ENCODE measurements around the gene FAM53B. TPM values are rescaled to one million over a fixed set of nuclear protein-coding genes. Genes with fewer than 3 reads are reported as not detected.
A peak's percentile ranks its signal among the peaks of the same experiment; 100 is the strongest.
"Not testable (repeated sequence)": the region's sequence is repeated elsewhere in the genome, so short reads cannot be mapped to it uniquely, and the experiment has no call there.

FAM53B gene
- polyA plus RNA-seq, 1 donor from 2014 or later, result 48.9 TPM

DNA sequence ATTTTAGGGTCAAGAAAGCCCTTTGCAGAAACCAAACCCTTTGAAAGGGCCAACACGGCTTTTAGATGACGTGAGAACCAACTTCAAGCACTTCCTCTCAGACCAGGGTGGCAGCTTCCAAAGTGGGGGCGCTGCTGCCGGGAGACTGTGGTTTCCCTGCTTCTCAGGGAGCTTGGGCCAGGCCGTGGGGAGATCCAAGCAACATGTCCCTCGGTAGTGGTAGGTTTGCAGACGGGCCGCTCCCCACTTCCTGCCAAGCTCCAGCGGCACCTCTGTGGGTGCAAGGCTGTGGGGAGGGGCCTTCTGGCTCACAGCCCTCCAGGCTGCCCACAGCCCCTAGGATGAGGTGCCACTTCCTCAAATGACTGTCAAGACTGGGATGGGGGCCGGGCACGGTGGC lies 132.4 kb downstream of the FAM53B start:
- Mint-ChIP-seq H3K27ac (peak overlapping the region; percentile 91 to 99 (median 95)), H3K4me1 (peaks cover 20 to 38% (median 26%) of the 10 kb centered on the region in 3 donors), H3K9me3 (peaks cover 0 to 2% (median 0%) of the 10 kb centered on the region in 3 donors), H3K4me3 (peak overlapping the region in 3 of 4 donors; percentile 68 to 87 (median 75)), H3K36me3 (no peaks in the 10 kb centered on the region), H3K27me3 (no peaks in the 10 kb centered on the region)

DNA sequence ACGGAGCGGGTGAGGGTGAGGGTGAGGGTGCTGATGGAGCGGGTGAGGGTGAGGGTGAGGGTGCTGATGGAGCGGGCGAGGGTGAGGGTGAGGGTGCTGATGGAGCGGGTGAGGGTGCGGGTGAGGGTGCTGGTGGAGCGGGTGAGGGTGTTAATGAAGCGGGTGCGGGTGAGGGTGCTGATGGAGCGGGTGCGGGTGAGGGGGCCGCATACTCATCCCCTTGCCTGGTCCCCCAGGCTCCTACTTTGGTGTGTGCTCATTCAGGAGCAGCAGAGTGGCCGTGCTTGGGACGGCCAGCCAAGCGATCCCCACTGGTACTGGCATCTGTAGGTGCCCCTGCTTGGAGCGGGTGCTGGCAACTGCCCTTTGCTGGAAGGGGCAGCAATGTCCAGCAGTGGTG lies 133.3 kb downstream of the FAM53B start:
- H3K9me3 Mint-ChIP-seq, H3K27me3 Mint-ChIP-seq, H3K27ac Mint-ChIP-seq, H3K4me3 Mint-ChIP-seq, H3K36me3 Mint-ChIP-seq: not testable (repeated sequence)
- peaks cover 20 to 36% (median 27%) of the 10 kb centered on the region in 3 donors for H3K4me1 Mint-ChIP-seq

DNA sequence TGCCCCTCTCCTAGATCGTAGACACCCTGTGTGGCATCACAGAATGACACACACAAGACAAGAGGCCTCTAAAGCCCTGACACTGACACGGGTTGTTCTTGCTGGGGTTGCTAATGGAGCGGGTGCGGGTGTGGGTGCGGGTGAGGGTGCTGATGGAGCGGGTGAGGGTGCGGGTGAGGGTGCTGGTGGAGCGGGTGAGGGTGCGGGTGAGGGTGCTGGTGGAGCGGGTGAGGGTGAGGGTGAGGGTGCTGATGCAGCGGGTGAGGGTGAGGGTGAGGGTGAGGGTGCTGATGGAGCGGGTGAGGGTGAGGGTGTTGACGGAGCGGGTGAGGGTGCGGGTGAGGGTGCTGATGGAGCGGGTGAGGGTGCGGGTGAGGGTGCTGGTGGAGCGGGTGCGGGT lies 134.0 kb downstream of the FAM53B start:
- H3K36me3 Mint-ChIP-seq, H3K27me3 Mint-ChIP-seq, H3K9me3 Mint-ChIP-seq: not testable (repeated sequence)
- Mint-ChIP-seq H3K4me1 (peaks cover 20 to 38% (median 29%) of the 10 kb centered on the region in 3 donors), H3K4me3 (peak overlapping the region in 1 of 4 donors; percentile 68), H3K27ac (peak overlapping the region in 2 of 3 donors; percentile 4 to 75)

DNA sequence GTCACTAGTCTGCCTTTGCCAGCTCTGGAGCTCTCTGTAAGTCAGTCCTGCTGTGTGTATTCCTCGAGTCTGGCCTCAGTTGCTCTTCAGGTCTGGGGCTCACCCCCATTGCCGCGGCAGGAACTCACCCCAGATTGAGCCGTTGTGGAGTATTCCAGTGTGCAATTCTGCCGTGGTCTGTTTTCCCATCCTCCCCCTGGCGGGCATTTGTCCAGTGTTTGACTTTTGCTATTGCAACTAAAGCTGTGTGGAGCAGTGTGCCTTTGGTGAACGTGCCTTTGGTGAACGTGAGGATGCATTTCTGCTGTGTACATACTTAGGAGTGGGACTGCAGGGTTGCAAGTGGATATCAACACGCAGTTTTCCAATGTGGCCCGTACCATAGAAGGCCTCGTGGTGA lies 134.5 kb downstream of the FAM53B start:
- Mint-ChIP-seq H3K9me3 (no peaks in the 10 kb centered on the region), H3K4me1 (peaks cover 20 to 35% (median 27%) of the 10 kb centered on the region in 3 donors), H3K27me3 (no peaks in the 10 kb centered on the region), H3K27ac (peak overlapping the region; percentile 4 to 75 (median 59)), H3K36me3 (no peaks in the 10 kb centered on the region), H3K4me3 (peak overlapping the region in 1 of 4 donors; percentile 68)

DNA sequence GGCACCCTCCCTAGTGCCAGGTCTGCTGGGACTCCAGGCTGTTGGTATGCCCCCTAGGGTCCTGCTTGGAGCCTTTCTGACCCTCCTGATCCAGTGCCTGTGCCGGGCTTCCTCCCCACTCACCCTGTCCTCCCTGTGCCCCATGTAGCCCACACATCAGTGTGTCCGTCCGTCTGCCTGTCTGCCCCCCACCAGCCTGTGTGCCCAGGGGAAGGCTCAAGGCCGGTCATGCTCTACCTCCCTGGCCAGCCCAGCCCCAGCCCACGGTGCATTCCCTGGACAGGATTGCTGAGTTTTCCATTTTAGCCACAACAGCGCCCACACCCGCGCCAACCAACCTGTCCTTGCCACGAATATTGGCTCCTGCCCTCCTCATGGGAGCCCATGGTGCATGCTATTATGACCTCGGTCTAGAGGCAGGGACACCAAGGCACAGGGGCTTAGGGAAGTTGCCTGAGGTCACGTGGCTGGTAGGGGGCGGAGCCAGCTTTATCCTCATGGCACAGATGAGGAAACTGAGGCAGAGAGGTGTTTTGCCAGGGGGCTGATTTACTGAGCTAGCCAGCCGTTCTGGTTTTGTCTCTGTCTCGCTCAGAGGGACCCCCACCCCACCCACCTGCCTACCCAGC lies 136.0 kb downstream of the FAM53B start:
- Mint-ChIP-seq H3K9me3 (no peaks in the 10 kb centered on the region), H3K36me3 (no peaks in the 10 kb centered on the region), H3K27me3 (no peaks in the 10 kb centered on the region), H3K4me3 (peak overlapping the region in 1 of 4 donors; percentile 75), H3K27ac (peak overlapping the region in 1 of 3 donors; percentile 78), H3K4me1 (peaks cover 12 to 36% (median 28%) of the 10 kb centered on the region in 3 donors)

DNA sequence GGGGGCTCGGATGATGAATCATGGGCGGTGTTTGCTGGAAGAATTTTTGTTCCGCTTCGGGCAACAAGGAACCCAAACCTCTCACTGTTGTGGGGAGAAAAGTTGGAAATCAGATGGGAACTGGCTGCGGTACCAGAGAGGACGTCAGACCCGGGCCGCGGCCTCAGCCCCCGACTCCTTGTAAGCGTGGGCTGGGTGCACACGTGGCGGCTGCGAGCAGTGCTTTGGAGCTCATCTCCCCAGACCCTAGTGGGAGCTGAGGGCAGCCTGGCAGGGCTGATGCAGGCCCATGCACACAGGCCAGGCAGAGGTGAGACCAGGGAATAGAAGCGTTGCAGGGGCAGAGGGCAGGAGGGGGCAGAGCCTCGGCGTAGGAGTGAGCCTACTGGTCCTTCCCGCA lies 136.5 kb downstream of the FAM53B start:
- Mint-ChIP-seq H3K4me3 (peak overlapping the region in 2 of 4 donors; percentile 75 to 84), H3K27me3 (no peaks in the 10 kb centered on the region), H3K9me3 (no peaks in the 10 kb centered on the region), H3K36me3 (no peaks in the 10 kb centered on the region), H3K4me1 (peaks cover 12 to 38% (median 25%) of the 10 kb centered on the region in 3 donors), H3K27ac (peak overlapping the region in 1 of 3 donors; percentile 78)

DNA sequence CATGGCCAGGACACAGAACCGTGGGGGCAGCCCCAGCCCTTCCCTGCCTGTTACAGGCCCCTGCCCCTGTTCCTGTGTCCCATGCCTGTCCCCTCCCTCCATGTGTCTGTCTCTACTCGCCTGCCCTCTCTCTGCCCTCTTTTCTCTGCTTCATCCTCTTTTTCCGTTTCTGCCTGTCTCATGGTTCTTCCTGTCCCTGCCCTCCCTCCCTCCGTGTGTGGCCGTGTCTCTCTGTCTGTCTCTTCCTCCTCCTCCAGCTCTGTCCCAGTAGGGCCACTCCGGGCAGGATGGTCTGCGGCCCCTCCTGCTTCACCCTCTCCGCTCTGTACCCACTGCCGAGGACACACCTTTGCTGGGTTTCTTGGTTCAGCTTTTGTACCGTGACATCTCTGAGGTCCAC lies 137.4 kb downstream of the FAM53B start:
- Mint-ChIP-seq H3K27ac (peak overlapping the region; percentile 16 to 78 (median 78)), H3K4me3 (peak overlapping the region in 1 of 4 donors; percentile 84), H3K4me1 (peaks cover 10 to 40% (median 24%) of the 10 kb centered on the region in 3 donors), H3K36me3 (no peaks in the 10 kb centered on the region), H3K27me3 (no peaks in the 10 kb centered on the region), H3K9me3 (no peaks in the 10 kb centered on the region)

DNA sequence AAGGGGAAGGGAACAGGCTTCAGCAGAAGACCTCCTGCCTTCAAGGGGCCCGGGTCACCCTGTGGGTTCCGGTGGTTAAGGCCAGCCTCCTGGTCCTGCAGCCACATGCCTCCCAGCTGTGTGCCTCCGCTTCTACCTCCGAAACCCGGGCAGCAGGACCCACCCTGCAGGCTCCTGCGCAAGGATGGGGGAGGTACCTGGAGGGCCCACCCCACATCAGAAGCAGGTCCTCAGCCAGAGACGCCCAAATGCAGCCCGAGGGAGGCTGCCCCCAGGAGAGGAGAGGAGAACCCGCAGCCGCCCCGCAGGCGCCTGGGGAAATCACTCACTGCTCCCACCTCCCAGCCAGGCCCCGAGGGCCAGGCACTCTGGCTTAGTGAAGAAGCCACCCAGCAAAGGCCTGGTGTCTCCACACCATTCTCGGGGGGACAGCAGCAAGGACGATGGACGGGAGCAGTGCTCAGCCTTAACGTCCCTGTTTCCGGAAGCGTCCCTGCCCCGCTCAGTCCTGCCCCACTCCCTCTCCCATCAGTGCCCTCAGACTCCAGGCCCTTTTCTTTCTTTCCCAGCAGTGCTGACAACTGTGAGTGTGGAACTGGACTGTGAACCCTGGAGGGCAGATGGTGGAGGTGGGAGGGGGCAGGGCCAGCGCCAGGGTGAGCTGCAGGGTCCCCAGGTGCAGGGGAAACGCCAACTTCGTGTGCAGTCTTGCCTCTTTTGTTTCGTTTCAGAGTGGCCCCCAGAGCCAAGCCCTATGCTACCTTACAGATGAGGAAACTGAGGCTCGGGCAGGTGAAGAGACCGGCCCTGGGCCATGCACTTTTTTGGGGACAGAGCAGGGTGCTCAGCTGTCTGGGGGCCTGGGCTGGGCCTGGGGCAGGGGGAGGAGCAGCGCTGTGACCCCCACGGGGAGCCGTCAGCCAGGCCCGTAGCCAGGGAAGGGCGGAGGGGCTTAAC lies 138.0 kb downstream of the FAM53B start:
- Mint-ChIP-seq H3K27ac (peak overlapping the region in 1 of 3 donors; percentile 78), H3K4me3 (peak overlapping the region in 1 of 4 donors; percentile 68), H3K27me3 (no peaks in the 10 kb centered on the region), H3K36me3 (no peaks in the 10 kb centered on the region), H3K4me1 (peaks cover 13 to 42% (median 26%) of the 10 kb centered on the region in 3 donors), H3K9me3 (no peaks in the 10 kb centered on the region)

DNA sequence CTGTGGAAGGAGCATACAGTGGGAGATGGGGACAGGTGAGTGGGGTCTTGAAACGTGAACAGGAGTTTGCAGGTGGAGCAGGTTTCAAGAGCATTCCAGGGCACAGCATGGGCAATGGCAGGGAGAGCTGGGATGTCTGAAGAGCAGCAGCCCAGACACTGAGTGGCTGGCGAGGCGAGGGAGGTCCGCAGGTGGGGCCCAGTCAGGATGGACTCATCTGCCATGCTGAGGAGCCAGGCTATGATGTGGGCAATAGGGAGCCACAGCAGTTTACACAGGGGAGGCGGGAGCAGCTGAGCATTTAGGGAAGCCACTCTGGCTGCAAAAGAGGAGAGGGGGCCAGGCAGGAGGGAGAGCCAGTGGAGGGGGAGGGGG lies 138.7 kb downstream of the FAM53B start:
- peak overlapping the region in 2 of 3 donors; percentile 78 to 89 for H3K27ac Mint-ChIP-seq
- H3K27me3 Mint-ChIP-seq, result no peaks in the 10 kb centered on the region
- no peaks in the 10 kb centered on the region for H3K9me3 Mint-ChIP-seq
- no peaks in the 10 kb centered on the region for H3K36me3 Mint-ChIP-seq
- H3K4me3 Mint-ChIP-seq, result peak overlapping the region in 3 of 4 donors; percentile 9 to 83 (median 82)
- H3K4me1 Mint-ChIP-seq, result peaks cover 19 to 47% (median 29%) of the 10 kb centered on the region in 3 donors

DNA sequence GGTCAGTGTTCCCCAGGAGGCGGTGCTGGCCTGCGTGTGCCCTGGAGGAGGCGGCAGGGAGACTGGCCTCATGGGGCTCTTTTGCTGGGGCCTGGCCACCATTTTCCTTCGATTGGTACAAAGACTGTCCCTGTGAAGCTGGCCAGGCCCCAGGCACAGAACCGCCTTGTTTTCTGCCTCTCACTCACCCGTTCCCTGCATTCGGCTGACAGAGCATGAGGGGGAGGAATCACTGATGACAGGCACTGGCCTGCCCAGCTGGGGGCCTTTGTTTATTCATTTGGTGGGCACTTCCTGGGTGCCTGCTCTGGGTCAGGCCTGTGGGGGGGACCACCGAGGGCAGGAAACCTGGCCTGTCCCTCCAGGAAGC lies 139.2 kb downstream of the FAM53B start:
- Mint-ChIP-seq H3K4me1 (peaks cover 19 to 49% (median 29%) of the 10 kb centered on the region in 3 donors), H3K27ac (peak overlapping the region in 2 of 3 donors; percentile 78 to 89)

DNA sequence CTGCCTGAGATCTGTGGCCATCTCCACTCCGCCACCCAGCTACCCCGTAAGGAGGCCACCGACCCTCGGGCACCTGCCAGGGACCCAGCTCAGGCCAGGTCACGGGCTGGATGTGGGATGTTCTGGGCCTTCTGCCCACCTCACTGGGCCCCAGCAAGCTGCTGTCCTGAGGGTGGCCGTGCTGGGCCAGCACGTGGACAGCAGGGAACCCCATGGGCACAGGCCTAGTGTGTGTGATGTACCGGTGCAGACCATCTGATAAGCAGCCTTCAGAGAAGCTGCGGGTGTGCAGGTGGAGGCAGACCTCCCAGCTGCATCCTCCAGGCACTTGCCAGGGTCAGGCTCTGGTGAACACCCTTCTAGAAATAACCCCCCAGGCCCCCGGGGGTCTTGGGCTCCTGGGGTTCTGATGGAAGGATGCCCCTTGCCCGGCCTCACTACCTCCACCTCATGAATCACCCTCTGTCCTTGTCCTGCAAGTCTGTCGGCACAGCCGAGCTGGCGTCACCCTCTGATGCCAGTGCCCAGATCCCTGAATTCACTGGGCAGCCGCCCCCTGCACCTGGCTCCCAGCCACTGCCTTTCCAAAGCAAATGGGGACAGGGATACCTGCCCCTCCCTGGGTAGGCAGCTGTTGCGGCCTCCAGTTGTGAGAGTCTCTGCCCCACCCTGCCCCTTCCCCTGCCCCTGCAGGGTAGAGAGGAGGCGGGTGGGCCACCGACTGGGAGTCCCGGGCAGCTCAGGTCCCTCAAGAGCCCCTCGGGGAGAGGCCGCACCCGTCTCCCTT lies 139.8 kb downstream of the FAM53B start:
- Mint-ChIP-seq H3K4me1 (peaks cover 19 to 49% (median 34%) of the 10 kb centered on the region in 3 donors), H3K9me3 (no peaks in the 10 kb centered on the region), H3K4me3 (peak overlapping the region in 1 of 4 donors; percentile 60), H3K27ac (peak overlapping the region in 2 of 3 donors; percentile 78 to 81), H3K27me3 (no peaks in the 10 kb centered on the region), H3K36me3 (no peaks in the 10 kb centered on the region)

More for the DNA sequence above, 139.2 kb downstream of the FAM53B start:
- H3K4me3 Mint-ChIP-seq, result peak overlapping the region in 3 of 4 donors; percentile 9 to 83 (median 82)
- no peaks in the 10 kb centered on the region for H3K9me3 Mint-ChIP-seq
- H3K36me3 Mint-ChIP-seq, result no peaks in the 10 kb centered on the region
- no peaks in the 10 kb centered on the region for H3K27me3 Mint-ChIP-seq

DNA sequence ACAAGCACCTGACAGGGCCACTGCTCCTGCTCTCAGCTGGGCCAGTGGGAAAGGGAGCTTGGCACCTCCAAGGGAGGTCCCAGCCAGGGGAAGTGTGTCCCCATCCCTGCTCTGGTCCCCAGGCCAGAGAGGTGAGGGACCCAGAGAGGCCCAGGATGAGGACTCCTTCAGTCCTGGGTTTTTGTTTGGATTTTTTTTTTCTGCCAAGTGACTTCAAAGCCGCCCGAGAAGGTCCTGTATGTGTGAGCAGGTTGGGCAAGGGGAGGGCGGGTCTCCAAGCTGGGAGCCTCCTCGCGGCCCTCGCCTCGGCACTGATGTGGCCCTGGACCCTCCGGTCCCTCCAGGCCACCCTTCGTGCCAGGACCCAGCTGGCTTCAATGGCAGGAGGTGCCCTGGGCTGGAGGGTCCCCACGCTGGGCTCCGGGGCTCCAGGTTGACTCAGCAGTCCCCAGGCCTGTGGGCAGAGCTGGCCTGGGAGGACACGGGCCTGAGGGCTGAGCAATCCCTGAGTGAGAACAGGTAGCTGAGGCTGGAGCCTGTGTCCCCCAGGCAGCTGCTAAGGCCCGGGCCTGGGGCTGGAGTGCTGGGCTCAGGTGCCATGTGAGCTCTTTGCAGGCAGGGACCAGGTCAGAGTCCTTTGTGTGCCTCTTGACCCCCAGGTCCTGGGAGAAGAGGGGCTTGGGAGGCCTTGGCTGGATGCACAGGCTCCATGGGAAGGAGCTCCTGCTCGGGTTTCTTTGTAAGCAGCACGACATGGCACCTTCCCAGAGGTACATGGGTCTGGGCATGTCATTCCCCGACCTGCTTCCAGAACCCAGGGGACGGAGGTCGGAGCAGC lies 140.6 kb downstream of the FAM53B start:
- no peaks in the 10 kb centered on the region for H3K27me3 Mint-ChIP-seq
- no peaks in the 10 kb centered on the region for H3K9me3 Mint-ChIP-seq
- H3K4me3 Mint-ChIP-seq, result peak overlapping the region in 2 of 4 donors; percentile 60 to 77
- no peaks in the 10 kb centered on the region for H3K36me3 Mint-ChIP-seq
- H3K4me1 Mint-ChIP-seq, result peaks cover 19 to 49% (median 41%) of the 10 kb centered on the region in 3 donors
- peak overlapping the region in 2 of 3 donors; percentile 97 to 100 for H3K27ac Mint-ChIP-seq

DNA sequence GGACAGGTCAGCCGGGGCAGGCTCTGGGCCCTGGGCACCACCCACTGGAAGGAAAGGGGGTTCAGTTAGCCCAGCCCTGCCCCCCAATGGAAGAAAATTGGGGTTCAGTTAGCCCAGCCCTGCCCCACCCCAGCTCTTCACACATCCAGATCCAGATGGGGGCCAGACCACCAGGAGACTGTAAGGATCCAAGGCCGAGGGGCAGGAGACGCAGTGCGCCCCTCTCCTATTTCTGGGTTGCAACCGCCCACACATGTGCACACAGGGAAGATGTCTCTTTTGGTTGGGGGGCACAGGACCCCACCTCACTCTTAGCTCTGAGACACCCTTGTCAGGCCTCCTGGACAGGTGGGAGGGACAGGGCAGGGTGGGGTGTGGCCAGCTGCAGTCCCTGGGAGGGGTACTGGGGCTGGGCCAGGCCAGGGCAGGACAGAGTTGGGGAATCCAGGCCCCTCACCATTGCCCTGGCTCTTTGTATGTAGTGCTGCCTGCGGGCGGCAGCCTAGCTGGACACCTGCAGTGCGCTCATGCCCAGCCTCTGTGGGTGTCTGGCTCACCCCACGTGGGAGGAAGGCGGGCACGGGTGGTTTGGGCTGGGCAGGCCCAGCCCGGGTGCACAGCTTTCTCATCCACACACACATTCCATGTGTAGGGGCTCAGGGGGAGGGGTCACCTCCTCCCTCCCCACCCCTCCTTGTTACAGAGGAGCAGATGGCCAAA lies 141.4 kb downstream of the FAM53B start:
- Mint-ChIP-seq H3K4me1 (peaks cover 19 to 48% (median 43%) of the 10 kb centered on the region in 3 donors), H3K4me3 (peak overlapping the region in 3 of 4 donors; percentile 77 to 92 (median 77)), H3K9me3 (no peaks in the 10 kb centered on the region), H3K27ac (peak overlapping the region; percentile 97 to 100 (median 97)), H3K36me3 (no peaks in the 10 kb centered on the region), H3K27me3 (no peaks in the 10 kb centered on the region)
